Nephron (organoid): ENCODE results near the gene IFIT5.
"Not testable (repeated sequence)": the region's sequence is repeated elsewhere in the genome, so short reads cannot be mapped to it uniquely, and the experiment has no call there.

ENCODE experiments used
- H3K27ac Mint-ChIP-seq, 3 experiments: 2 replicates each; pipeline ENCODE4 v1.8.0; 2020; ENCODE audit warnings: mixed read lengths in 3 of 3, mild to moderate bottlenecking in 2 of 3, moderate library complexity in 1 of 3
- H3K27me3 Mint-ChIP-seq: 2 replicates; pipeline ENCODE4 v1.8.0; 2021; ENCODE audit warnings: low read depth, mild to moderate bottlenecking, moderate library complexity, mixed read lengths
- H3K36me3 Mint-ChIP-seq: 2 replicates; pipeline ENCODE4 v1.8.0; 2020; ENCODE audit warnings: low read depth, mixed read lengths
- H3K4me1 Mint-ChIP-seq: 2 replicates; pipeline ENCODE4 v1.8.0; 2020; ENCODE audit warnings: mixed read lengths
- H3K4me3 Mint-ChIP-seq, 3 experiments: 2 replicates each; pipeline ENCODE4 v1.8.0; 2020; ENCODE audit warnings: mild to moderate bottlenecking in 3 of 3, mixed read lengths in 3 of 3, moderate library complexity in 2 of 3
- H3K9me3 Mint-ChIP-seq: 2 replicates; pipeline ENCODE4 v1.8.0; 2020; ENCODE audit warnings: mixed read lengths
- CTCF ChIP-seq, 3 experiments: fragments of 200-600 bp; sonication (generic); IDR thresholded peaks; one replicate each; pipeline ENCODE4 v1.5.0; 2021; ENCODE audit warnings: antibody characterized with exemption in 3 of 3; ENCODE audit not compliant: unreplicated experiment in 3 of 3

The IFIT5 gene

GRCh38 chr10:89399956-89400355 lies 14.4 kb upstream of the IFIT5 start:
- no peak for TF ChIP-seq CTCF (IDR thresholded peaks at IDR 0.05; ENCODE audit: unreplicated experiment in 3 of 3)
- peaks cover 38% of the 10 kb centered on the region for H3K36me3 Mint-ChIP-seq
- H3K4me1 Mint-ChIP-seq, result no peaks in the 10 kb centered on the region
- peaks cover 20% of the 10 kb centered on the region for H3K9me3 Mint-ChIP-seq
- no peaks in the 10 kb centered on the region for H3K27me3 Mint-ChIP-seq
- H3K4me3 Mint-ChIP-seq, result no peak overlapping the region
- H3K27ac Mint-ChIP-seq, result no peak overlapping the region

- H3K4me1 Mint-ChIP-seq, result no peaks in the 10 kb centered on the region
- H3K9me3 Mint-ChIP-seq, result peaks cover 15% of the 10 kb centered on the region
- H3K36me3 Mint-ChIP-seq, result peaks cover 56% of the 10 kb centered on the region
- H3K27ac Mint-ChIP-seq, result peak overlapping the region in 1 of 3 experiments; percentile 62
- no peaks in the 10 kb centered on the region for H3K27me3 Mint-ChIP-seq
- H3K4me3 Mint-ChIP-seq, result no peak overlapping the region
- TF ChIP-seq CTCF (IDR thresholded peaks at IDR 0.05; ENCODE audit: unreplicated experiment in 3 of 3), result no peak
Observed at GRCh38 chr10:89403043-89403442, 11.3 kb upstream of the IFIT5 start.

- Mint-ChIP-seq H3K27ac (peak overlapping the region; percentile 72 to 92 (median 72)), H3K4me3 (no peak overlapping the region), H3K36me3 (peaks cover 63% of the 10 kb centered on the region), H3K4me1 (no peaks in the 10 kb centered on the region), H3K9me3 (peaks cover 6% of the 10 kb centered on the region), H3K27me3 (no peaks in the 10 kb centered on the region)
- TF ChIP-seq CTCF (IDR thresholded peaks at IDR 0.05; ENCODE audit: unreplicated experiment in 3 of 3), result no peak
Observed at GRCh38 chr10:89404104-89405047, 10.0 kb upstream of the IFIT5 start.

GRCh38 chr10:89406178-89406577 lies 8.2 kb upstream of the IFIT5 start:
- not testable (repeated sequence) for H3K27me3 Mint-ChIP-seq, H3K4me1 Mint-ChIP-seq, H3K4me3 Mint-ChIP-seq, H3K27ac Mint-ChIP-seq, H3K9me3 Mint-ChIP-seq
- peaks cover 57% of the 10 kb centered on the region for H3K36me3 Mint-ChIP-seq

GRCh38 chr10:89407792-89408191 lies 6.6 kb upstream of the IFIT5 start:
- peaks cover 52% of the 10 kb centered on the region for H3K36me3 Mint-ChIP-seq
- H3K9me3 Mint-ChIP-seq, H3K27ac Mint-ChIP-seq, H3K4me1 Mint-ChIP-seq, H3K27me3 Mint-ChIP-seq, H3K4me3 Mint-ChIP-seq: not testable (repeated sequence)

- H3K36me3 Mint-ChIP-seq, result peaks cover 42% of the 10 kb centered on the region
- H3K9me3 Mint-ChIP-seq, H3K27ac Mint-ChIP-seq, H3K27me3 Mint-ChIP-seq, H3K4me1 Mint-ChIP-seq, H3K4me3 Mint-ChIP-seq: not testable (repeated sequence)
Observed at GRCh38 chr10:89409282-89409681, 5.1 kb upstream of the IFIT5 start.

GRCh38 chr10:89410551-89410950 lies 3.8 kb upstream of the IFIT5 start:
- Mint-ChIP-seq H3K4me1 (peaks cover 14% of the 10 kb centered on the region), H3K36me3 (peaks cover 31% of the 10 kb centered on the region), H3K4me3 (peak overlapping the region; percentile 3 to 37 (median 28))
- H3K27me3 Mint-ChIP-seq, H3K27ac Mint-ChIP-seq, H3K9me3 Mint-ChIP-seq: not testable (repeated sequence)

GRCh38 chr10:89411135-89411534 lies 3.2 kb upstream of the IFIT5 start:
- H3K27me3 Mint-ChIP-seq, H3K9me3 Mint-ChIP-seq, H3K4me3 Mint-ChIP-seq: not testable (repeated sequence)
- H3K27ac Mint-ChIP-seq, result peak overlapping the region in 1 of 3 experiments; percentile 39
- peaks cover 17% of the 10 kb centered on the region for H3K4me1 Mint-ChIP-seq
- peaks cover 27% of the 10 kb centered on the region for H3K36me3 Mint-ChIP-seq

GRCh38 chr10:89412276-89412675 lies 2.1 kb upstream of the IFIT5 start:
- Mint-ChIP-seq H3K4me3 (peak overlapping the region; percentile 48 to 60 (median 52)), H3K36me3 (peaks cover 20% of the 10 kb centered on the region), H3K4me1 (peaks cover 20% of the 10 kb centered on the region)
- not testable (repeated sequence) for H3K9me3 Mint-ChIP-seq, H3K27ac Mint-ChIP-seq, H3K27me3 Mint-ChIP-seq
